ENCODE measurements around the gene MLLT6. TPM values are rescaled to one million over a fixed set of nuclear protein-coding genes. Genes with fewer than 3 reads are reported as not detected.

The MLLT6 gene
- total and polyA plus RNA-seq, 2 of the 13 experiments (the other 11 are each of a cell fraction or from before 2014, with no cell fraction given), result 50.7 to 69.5 TPM

DNA sequence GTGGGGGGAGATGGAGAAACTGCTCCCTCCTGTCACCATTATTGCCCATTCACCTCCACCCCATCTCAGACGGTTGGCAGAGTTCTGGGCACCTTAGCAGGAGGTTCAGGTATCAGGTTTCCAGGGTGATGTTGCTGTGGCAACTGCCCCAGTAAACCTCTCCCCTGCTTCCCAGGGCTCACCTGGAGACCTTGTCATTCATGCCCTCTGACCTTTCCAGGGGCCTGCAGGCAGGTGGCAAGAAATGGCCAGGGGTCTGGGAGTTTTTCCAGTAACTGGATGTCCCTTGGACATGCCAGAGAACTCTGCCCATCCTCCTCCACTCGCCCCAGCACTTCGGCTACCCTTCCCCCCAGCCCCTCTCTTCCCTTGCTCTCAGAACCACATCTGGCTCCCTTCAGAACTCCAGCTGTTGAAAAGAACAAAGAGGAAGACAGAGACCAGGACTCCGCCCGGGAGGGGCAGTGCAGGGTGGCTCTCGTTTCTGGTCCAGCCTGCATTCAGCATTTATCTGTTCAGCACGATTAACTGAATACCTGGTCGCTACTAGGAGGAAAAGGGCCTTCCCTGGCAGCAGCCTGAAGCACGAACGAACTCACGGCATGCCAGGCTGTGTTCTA, 8.5 kb downstream of the MLLT6 start:
- 95% methylated on average over 11 of the region's 11 CpGs for WGBS (ENCODE audit: low lambda C conversion rate)
- in situ Hi-C loops (cut with HindIII; ENCODE audit: extremely low pct_ligation_motif_present, low pct_unique_long_range_greater_than_20kb) (no loop called here), intact Hi-C loops (cut with micrococcal nuclease; ENCODE audit: unreplicated experiment) (no loop called here)
- Histone ChIP-seq H3K9me3 (ENCODE audit: low read length) (no peaks in the 10 kb centered on the region), H3K36me3 (replicated peaks in 1 of 2; ENCODE audit: control insufficient read depth in 1 of 2, insufficient read depth in 2 of 2, low read length in 2 of 2) (peaks cover 55 to 89% of the 10 kb centered on the region in 2 experiments), H3K27me3 (ENCODE audit: control insufficient read depth in 1 of 2, insufficient read depth in 2 of 2, low read length in 2 of 2) (no peaks in the 10 kb centered on the region), H3K4me3 (replicated peaks in 1 of 3; ENCODE audit: insufficient read depth in 1 of 3, low read depth in 2 of 3, low read length in 3 of 3) (no peak overlapping the region), H4K20me1 (ENCODE audit: insufficient read depth, low read length) (no peaks in the 10 kb centered on the region), H3K4me2 (ENCODE audit: low read depth, low read length) (no peak overlapping the region), H3K9ac (ENCODE audit: insufficient read depth, low read depth, low read length) (no peak overlapping the region), H3K79me2 (ENCODE audit: insufficient read depth, low read length) (no peaks in the 10 kb centered on the region), H2AFZ (ENCODE audit: low read length) (no peak overlapping the region), H3K4me1 (ENCODE audit: insufficient read depth, low read length) (peaks cover 33% of the 10 kb centered on the region), H3K27ac (ENCODE audit: extremely low read length, insufficient read depth, low read length) (no peak overlapping the region)
- POLR2A ChIA-PET, result interaction anchor here (1.3 to 7.0 kb wide), 4 partner anchors 10 to 17 kb away, joined by 3 to 92 read pairs (median 4); partner anchors contain the start of gene MLLT6
- CTCF ChIA-PET (ENCODE audit: low intra/inter-chr PET ratio, low total read pairs), result no interaction called here
- TF ChIP-seq RXRA (CRISPR knock-in tag; IDR thresholded peaks at IDR 0.05) (no peak), NFRKB (IDR thresholded peaks at IDR 0.05) (no peak)
- TF ChIP-seq, protein P1, sequence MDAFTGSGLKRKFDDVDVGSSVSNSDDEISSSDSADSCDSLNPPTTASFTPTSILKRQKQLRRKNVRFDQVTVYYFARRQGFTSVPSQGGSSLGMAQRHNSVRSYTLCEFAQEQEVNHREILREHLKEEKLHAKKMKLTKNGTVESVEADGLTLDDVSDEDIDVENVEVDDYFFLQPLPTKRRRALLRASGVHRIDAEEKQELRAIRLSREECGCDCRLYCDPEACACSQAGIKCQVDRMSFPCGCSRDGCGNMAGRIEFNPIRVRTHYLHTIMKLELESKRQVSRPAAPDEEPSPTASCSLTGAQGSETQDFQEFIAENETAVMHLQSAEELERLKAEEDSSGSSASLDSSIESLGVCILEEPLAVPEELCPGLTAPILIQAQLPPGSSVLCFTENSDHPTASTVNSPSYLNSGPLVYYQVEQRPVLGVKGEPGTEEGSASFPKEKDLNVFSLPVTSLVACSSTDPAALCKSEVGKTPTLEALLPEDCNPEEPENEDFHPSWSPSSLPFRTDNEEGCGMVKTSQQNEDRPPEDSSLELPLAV (CRISPR knock-in tag; conservative IDR thresholded peaks at IDR 0.05; ENCODE audit: low read depth), result no peak
- DNase-seq (ENCODE audit: low spot score) (no peak), FAIRE-seq (no peak), ATAC-seq (no peak)
- no TSS peak for BruUV-seq (replicated peaks)

DNA sequence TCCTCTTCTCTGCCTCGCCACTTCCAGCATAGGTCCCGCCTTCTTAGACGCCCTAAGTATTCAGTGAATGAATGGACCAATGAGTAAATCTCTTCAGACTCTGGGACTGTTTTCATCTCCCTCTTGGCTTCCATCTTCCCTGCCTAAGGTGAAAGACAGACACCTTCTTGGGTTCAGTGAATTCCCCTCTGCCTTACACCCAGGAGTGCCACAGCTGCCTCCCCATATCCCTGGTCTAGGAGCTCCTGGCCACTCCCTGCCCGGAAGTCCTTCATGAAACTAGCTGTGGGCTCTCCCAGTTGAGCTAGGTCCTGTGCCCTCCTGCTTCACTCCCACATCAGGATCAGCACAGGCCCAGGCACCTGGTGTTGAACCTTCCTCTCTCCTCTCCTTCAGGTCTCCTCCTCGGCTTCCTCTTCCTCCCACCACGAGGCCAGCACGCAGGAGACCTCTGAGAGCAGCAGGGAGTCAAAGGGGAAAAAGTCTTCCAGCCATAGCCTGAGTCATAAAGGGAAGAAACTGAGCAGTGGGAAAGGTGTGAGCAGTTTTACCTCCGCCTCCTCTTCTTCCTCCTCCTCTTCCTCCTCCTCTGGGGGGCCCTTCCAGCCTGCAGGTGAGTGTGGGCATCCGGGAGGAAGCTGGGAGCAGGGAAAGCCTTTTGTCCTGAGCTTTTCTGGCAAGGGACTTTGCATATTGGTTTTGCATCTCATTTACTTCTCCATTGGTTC, 10.3 kb downstream of the MLLT6 start:
- no peak overlapping the region for H3K9ac ChIP-seq (ENCODE audit: insufficient read depth, low read depth, low read length)
- TF ChIP-seq PAF1 (CRISPR knock-in tag; IDR thresholded peaks at IDR 0.05) (peak; percentile 62; the same call in 1 of the 2 replicates), RBM22 (optimal IDR thresholded peaks at IDR 0.05; ENCODE audit: low read length) (peak; percentile 43), FLYWCH1 (CRISPR knock-in tag; IDR thresholded peaks at IDR 0.05) (no peak), POLR2A (IDR thresholded peaks at IDR 0.05; ENCODE audit: insufficient read depth in 1 of 2, low read depth in 2 of 2, low read length in 2 of 2) (peak; percentile 20 to 35; a peak in 2 of 4 replicates), MEIS1 (CRISPR knock-in tag; IDR thresholded peaks at IDR 0.05; ENCODE audit: borderline replicate concordance) (no peak), POLR2G (IDR thresholded peaks at IDR 0.05; ENCODE audit: low read depth, low read length) (peak; percentile 61), RBFOX2 (IDR thresholded peaks at IDR 0.05; ENCODE audit: low read depth, low read length) (peak; percentile 67)
- TF ChIP-seq, protein P2, sequence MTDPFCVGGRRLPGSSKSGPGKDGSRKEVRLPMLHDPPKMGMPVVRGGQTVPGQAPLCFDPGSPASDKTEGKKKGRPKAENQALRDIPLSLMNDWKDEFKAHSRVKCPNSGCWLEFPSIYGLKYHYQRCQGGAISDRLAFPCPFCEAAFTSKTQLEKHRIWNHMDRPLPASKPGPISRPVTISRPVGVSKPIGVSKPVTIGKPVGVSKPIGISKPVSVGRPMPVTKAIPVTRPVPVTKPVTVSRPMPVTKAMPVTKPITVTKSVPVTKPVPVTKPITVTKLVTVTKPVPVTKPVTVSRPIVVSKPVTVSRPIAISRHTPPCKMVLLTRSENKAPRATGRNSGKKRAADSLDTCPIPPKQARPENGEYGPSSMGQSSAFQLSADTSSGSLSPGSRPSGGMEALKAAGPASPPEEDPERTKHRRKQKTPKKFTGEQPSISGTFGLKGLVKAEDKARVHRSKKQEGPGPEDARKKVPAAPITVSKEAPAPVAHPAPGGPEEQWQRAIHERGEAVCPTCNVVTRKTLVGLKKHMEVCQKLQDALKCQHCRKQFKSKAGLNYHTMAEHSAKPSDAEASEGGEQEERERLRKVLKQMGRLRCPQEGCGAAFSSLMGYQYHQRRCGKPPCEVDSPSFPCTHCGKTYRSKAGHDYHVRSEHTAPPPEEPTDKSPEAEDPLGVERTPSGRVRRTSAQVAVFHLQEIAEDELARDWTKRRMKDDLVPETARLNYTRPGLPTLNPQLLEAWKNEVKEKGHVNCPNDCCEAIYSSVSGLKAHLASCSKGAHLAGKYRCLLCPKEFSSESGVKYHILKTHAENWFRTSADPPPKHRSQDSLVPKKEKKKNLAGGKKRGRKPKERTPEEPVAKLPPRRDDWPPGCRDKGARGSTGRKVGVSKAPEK (CRISPR knock-in tag; IDR thresholded peaks at IDR 0.05; ENCODE audit: borderline replicate concordance), result no peak
- no peak for ATAC-seq
- H3K27me3 ChIP-seq (ENCODE audit: control insufficient read depth in 1 of 2, insufficient read depth in 2 of 2, low read length in 2 of 2), result no peaks in the 10 kb centered on the region
- BruUV-seq (replicated peaks), result no TSS peak
- no peaks in the 10 kb centered on the region for H4K20me1 ChIP-seq (ENCODE audit: insufficient read depth, low read length)
- peaks cover 47 to 87% of the 10 kb centered on the region in 2 experiments for H3K36me3 ChIP-seq (replicated peaks in 1 of 2; ENCODE audit: control insufficient read depth in 1 of 2, insufficient read depth in 2 of 2, low read length in 2 of 2)
- no peak overlapping the region for H3K27ac ChIP-seq (ENCODE audit: extremely low read length, insufficient read depth, low read length)
- intact Hi-C loops (cut with micrococcal nuclease; ENCODE audit: unreplicated experiment) (no loop called here), in situ Hi-C loops (cut with HindIII; ENCODE audit: extremely low pct_ligation_motif_present, low pct_unique_long_range_greater_than_20kb) (no loop called here)
- no peaks in the 10 kb centered on the region for H3K9me3 ChIP-seq (ENCODE audit: low read length)
- WGBS (ENCODE audit: low lambda C conversion rate), result 98% methylated on average over 9 of the region's 9 CpGs
- no peak overlapping the region for H3K4me2 ChIP-seq (ENCODE audit: low read depth, low read length)
- no peak overlapping the region for H2AFZ ChIP-seq (ENCODE audit: low read length)
- ChIA-PET CTCF (ENCODE audit: low intra/inter-chr PET ratio, low total read pairs) (no interaction called here), POLR2A (interaction anchor here (1.0 to 7.0 kb wide), 7 partner anchors 11 to 101 kb away, joined by 3 to 92 read pairs (median 5); partner anchors contain the start of genes EPOP and MLLT6)
- FAIRE-seq, result no peak
- no peak overlapping the region for H3K4me3 ChIP-seq (replicated peaks in 1 of 3; ENCODE audit: insufficient read depth in 1 of 3, low read depth in 2 of 3, low read length in 3 of 3)
- no peak for DNase-seq (ENCODE audit: low spot score)
- H3K4me1 ChIP-seq (ENCODE audit: insufficient read depth, low read length), result peaks cover 27% of the 10 kb centered on the region
- H3K79me2 ChIP-seq (ENCODE audit: insufficient read depth, low read length), result no peaks in the 10 kb centered on the region

Data from HepG2 (cell line).